Ovary (tissue), 9 donors: ENCODE results near the gene CCN2. TPM values are rescaled to one million over a fixed set of nuclear protein-coding genes. Genes with fewer than 3 reads are reported as not detected.

Source experiments
- DNase-seq, 5 donors: peaks; one replicate each; pipeline ENCODE4 v3.0.0-alpha.2; 2019 to 2020
- H3K27ac ChIP-seq, 2 donors: fragments of 200-600 bp; one replicate each; pipeline versions ENCODE4 v1.5.1 to v1.8.0; 2019 to 2022
- H3K27me3 ChIP-seq: fragments of 200-600 bp; one replicate; pipeline ENCODE4 v1.8.0; 2022
- H3K36me3 ChIP-seq: fragments of 200-600 bp; sonication (generic); one replicate; pipeline ENCODE4 v1.5.1; 2019
- H3K4me1 ChIP-seq: one replicate; pipeline ENCODE4 v1.8.1; 2013; ENCODE audit warnings: mild to moderate bottlenecking, moderate library complexity; ENCODE audit not compliant: insufficient read depth
- H3K4me3 ChIP-seq: fragments of 200-600 bp; sonication (generic); one replicate; pipeline ENCODE4 v1.5.1; 2017
- H3K9me3 ChIP-seq, 2 donors: fragments of 200-600 bp in 1 of 2; sonication (generic) in 1 of 2; one replicate each; pipeline versions ENCODE4 v1.5.1 to v1.8.1; 2013 to 2019; ENCODE audit warnings: mild to moderate bottlenecking in 1 of 2, moderate library complexity in 1 of 2
- EP300 ChIP-seq: sonication (generic); formaldehyde crosslinking; IDR thresholded peaks from one replicate; pipeline ENCODE4 v1.6.1; 2017; ENCODE audit warnings: antibody characterized with exemption
- POLR2A ChIP-seq: fragments of 450-650 bp; IDR thresholded peaks from one replicate; pipeline ENCODE4 v1.6.1; 2017; ENCODE audit warnings: antibody characterized with exemption, mild to moderate bottlenecking, moderate library complexity
- WGBS, 3 donors: extraction: QIAGEN DNeasy Blood & Tissue Kit in 1 of 3; methylation state at CpG; one replicate each; pipeline versions ENCODE4 v1.1.5 to v1.1.7; 2013 to 2017; 5-methylcytosine and 5-hydroxymethylcytosine counted together
- intact Hi-C, 4 donors: fragments of 100-400 bp; cut with DNase I; formaldehyde crosslinking; loops; one replicate each; pipeline versions ENCODE4 v1.11.0 to v1.15.1; 2022 to 2023
- polyA plus RNA-seq, 2 donors: library from polyadenylated mRNA; stranded (reverse); fragments of 200-250 nt in 1 of 2; fragments of 350-450 nt in 1 of 2; fragmentation: Illumina TruSeq in 1 of 2; extraction: RNeasy Lipid Tissue Mini Kit (QIAGEN cat#74804) in 1 of 2; gene quantifications; one replicate each; pipeline ENCODE4 v1.2.3, GENCODE V29; 2013 to 2014
- total RNA-seq, 7 donors: library from RNA; depleted of rRNA in 2 of 7; stranded (reverse); fragments of >200 nt in 2 of 7; fragmentation: NEBNext Ultra II Directional in 3 of 7; extraction: Animal tissue kit (Norgen Biotek cat#: 25700) in 3 of 7; gene quantifications; one replicate each; pipeline versions ENCODE4 v1.1.0 to v1.2.4, GENCODE V29; 2016 to 2023
- TF ChIP-seq, protein P1 (sequence below), 3 donors: fragments of 450-650 bp in 2 of 3; fragments of 200-600 bp in 1 of 3; IDR thresholded peaks; one replicate each; pipeline versions ENCODE4 v1.5.1 to v1.8.0; 2016 to 2022; ENCODE audit warnings: antibody characterized with exemption in 3 of 3, mild to moderate bottlenecking in 1 of 3
- donor health status: DM: no; HTN: no; CAD: no; lungs with moderate emphysema.
- donor health status: DM: no; HTN: no; CAD: no.
- donor health status: Bipolar disorder and iron deficiency.
- donor health status: DM: yes; HTN: yes; CAD: no.
- donor health status: DM: no; HTN: no; CAD: no.
- donor health status: DM: yes; HTN: yes; CAD: no.

CCN2 gene
- total and polyA plus RNA-seq, 9 donors, result 18.3 to 191 (median 65.9) TPM

- Histone ChIP-seq H3K9me3 (no peaks in the 10 kb centered on the region), H3K27ac (no peak overlapping the region), H3K4me3 (no peak overlapping the region), H3K4me1 (peaks cover 4% of the 10 kb centered on the region), H3K27me3 (no peaks in the 10 kb centered on the region), H3K36me3 (no peaks in the 10 kb centered on the region)
- intact Hi-C loops, result no loop called here
- no peak for DNase-seq
- 73 to 78% (median 77%) methylated on average over 1 of the region's 1 CpG for WGBS, 3 donors
- TF ChIP-seq, protein P1, sequence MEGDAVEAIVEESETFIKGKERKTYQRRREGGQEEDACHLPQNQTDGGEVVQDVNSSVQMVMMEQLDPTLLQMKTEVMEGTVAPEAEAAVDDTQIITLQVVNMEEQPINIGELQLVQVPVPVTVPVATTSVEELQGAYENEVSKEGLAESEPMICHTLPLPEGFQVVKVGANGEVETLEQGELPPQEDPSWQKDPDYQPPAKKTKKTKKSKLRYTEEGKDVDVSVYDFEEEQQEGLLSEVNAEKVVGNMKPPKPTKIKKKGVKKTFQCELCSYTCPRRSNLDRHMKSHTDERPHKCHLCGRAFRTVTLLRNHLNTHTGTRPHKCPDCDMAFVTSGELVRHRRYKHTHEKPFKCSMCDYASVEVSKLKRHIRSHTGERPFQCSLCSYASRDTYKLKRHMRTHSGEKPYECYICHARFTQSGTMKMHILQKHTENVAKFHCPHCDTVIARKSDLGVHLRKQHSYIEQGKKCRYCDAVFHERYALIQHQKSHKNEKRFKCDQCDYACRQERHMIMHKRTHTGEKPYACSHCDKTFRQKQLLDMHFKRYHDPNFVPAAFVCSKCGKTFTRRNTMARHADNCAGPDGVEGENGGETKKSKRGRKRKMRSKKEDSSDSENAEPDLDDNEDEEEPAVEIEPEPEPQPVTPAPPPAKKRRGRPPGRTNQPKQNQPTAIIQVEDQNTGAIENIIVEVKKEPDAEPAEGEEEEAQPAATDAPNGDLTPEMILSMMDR (IDR thresholded peaks at IDR 0.05), result no peak
- no peak for TF ChIP-seq EP300
- no peak for TF ChIP-seq POLR2A
Measured at GRCh38 chr6:131945971-131946370, 5.2 kb downstream of the CCN2 start.

GRCh38 chr6:131937703-131938631 lies 13.2 kb downstream of the CCN2 start:
- WGBS, 3 donors, result 41 to 48% (median 41%) methylated on average over 8 of the region's 8 CpGs
- DNase-seq, result no peak

GRCh38 chr6:131937226-131937625 lies 13.9 kb downstream of the CCN2 start:
- H3K4me3 ChIP-seq, result no peak overlapping the region
- DNase-seq, result no peak
- H3K9me3 ChIP-seq, result no peaks in the 10 kb centered on the region
- peaks cover 4% of the 10 kb centered on the region for H3K4me1 ChIP-seq
- H3K27me3 ChIP-seq, result no peaks in the 10 kb centered on the region
- TF ChIP-seq, protein P1 (IDR thresholded peaks at IDR 0.05), result no peak
- no peak for TF ChIP-seq POLR2A
- TF ChIP-seq EP300, result no peak
- intact Hi-C loops, result loop anchor here in 1 of 4 donors (5.0 kb wide), 1 partner anchor 500 kb away; no protein-coding TSS in a partner anchor
- no peak overlapping the region for H3K27ac ChIP-seq
- WGBS, 3 donors, result 54 to 69% (median 62%) methylated on average over 2 of the region's 2 CpGs
- H3K36me3 ChIP-seq, result no peaks in the 10 kb centered on the region

More at GRCh38 chr6:131937703-131938631, 13.2 kb downstream of the CCN2 start:
- TF ChIP-seq, protein P1 (IDR thresholded peaks at IDR 0.05), result no peak
- no peak for TF ChIP-seq EP300
- no peak for TF ChIP-seq POLR2A
- Histone ChIP-seq H3K9me3 (no peaks in the 10 kb centered on the region), H3K27ac (no peak overlapping the region), H3K36me3 (no peaks in the 10 kb centered on the region), H3K4me1 (peaks cover 4% of the 10 kb centered on the region), H3K27me3 (no peaks in the 10 kb centered on the region), H3K4me3 (no peak overlapping the region)
- intact Hi-C loops, result loop anchor here in 1 of 4 donors (5.0 kb wide), 1 partner anchor 501 kb away; no protein-coding TSS in a partner anchor

- intact Hi-C loops, result loop anchor here in 1 of 4 donors (5.0 kb wide), 1 partner anchor 499 kb away; no protein-coding TSS in a partner anchor
Measured at GRCh38 chr6:131936156-131936555, 15.0 kb downstream of the CCN2 start.

More at GRCh38 chr6:131936156-131936555, 15.0 kb downstream of the CCN2 start:
- Histone ChIP-seq H3K4me3 (no peak overlapping the region), H3K9me3 (no peaks in the 10 kb centered on the region), H3K36me3 (no peaks in the 10 kb centered on the region), H3K27me3 (no peaks in the 10 kb centered on the region), H3K27ac (no peak overlapping the region), H3K4me1 (peaks cover 4% of the 10 kb centered on the region)
- 94% methylated on average over 4 of the region's 4 CpGs for WGBS, 3 donors
- TF ChIP-seq EP300, result no peak
- TF ChIP-seq, protein P1 (IDR thresholded peaks at IDR 0.05), result no peak
- no peak for DNase-seq
